ENCODE data around the gene BID.

BID gene

DNA sequence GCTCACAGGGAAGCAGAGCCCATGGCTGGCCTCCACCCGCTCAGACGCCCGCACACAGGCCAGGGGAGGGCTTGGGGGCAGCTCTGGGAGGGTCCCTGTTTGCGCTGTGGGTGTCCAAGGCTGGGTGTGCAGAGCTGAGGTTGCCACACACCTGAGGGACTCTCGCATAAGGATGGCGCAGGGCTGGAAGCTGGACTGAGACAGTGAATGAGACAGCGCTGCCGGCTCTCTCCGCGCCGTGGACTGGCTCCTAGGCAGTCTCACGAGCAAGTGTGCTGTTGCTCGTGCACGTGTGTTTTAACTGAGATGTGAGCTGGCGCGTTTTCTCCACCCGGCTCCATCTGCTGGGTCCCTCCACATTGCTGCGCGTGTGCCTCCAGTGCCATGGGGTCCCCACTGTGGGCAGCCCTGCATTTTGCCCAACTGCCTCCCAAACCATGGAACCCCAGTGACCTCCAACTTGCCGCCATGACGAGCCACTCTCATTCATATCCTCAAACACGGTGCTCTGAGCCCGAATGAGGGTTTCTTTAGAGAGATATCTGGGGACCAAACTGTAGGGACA is 4.2 kb upstream of the BID start:
- Histone ChIP-seq H4K20me1 (ENCODE audit: insufficient read depth, low read length) (no peaks in the 10 kb centered on the region), H2AFZ (ENCODE audit: low read length) (no peak overlapping the region), H3K9ac (ENCODE audit: low read length) (peak overlapping the region; percentile 91), H3K27ac (ENCODE audit: low read depth, low read length, poor library complexity, severe bottlenecking) (peak overlapping the region; percentile 82), H3K27me3 (ENCODE audit: insufficient read depth, low read length) (no peaks in the 10 kb centered on the region), H3K36me3 (ENCODE audit: insufficient read depth, low read length) (no peaks in the 10 kb centered on the region), H3K4me1 (ENCODE audit: insufficient read depth, low read length, severe bottlenecking) (peaks cover 73% of the 10 kb centered on the region), H3K79me2 (ENCODE audit: insufficient read depth, low read length) (no peaks in the 10 kb centered on the region), H3K4me3 (ENCODE audit: low read depth, low read length, poor library complexity, severe bottlenecking) (peak overlapping the region; percentile 75), H3K9me2 (ENCODE audit: low read depth, low read length) (no peaks in the 10 kb centered on the region), H3F3A (ENCODE audit: insufficient read depth, low read length) (peaks cover 3% of the 10 kb centered on the region; the same call in 1 of the 2 replicates), H3K9me3 (ENCODE audit: low read length) (no peaks in the 10 kb centered on the region), H3K4me2 (ENCODE audit: low read length) (peak overlapping the region; percentile 73)
- TF ChIP-seq, protein P1, sequence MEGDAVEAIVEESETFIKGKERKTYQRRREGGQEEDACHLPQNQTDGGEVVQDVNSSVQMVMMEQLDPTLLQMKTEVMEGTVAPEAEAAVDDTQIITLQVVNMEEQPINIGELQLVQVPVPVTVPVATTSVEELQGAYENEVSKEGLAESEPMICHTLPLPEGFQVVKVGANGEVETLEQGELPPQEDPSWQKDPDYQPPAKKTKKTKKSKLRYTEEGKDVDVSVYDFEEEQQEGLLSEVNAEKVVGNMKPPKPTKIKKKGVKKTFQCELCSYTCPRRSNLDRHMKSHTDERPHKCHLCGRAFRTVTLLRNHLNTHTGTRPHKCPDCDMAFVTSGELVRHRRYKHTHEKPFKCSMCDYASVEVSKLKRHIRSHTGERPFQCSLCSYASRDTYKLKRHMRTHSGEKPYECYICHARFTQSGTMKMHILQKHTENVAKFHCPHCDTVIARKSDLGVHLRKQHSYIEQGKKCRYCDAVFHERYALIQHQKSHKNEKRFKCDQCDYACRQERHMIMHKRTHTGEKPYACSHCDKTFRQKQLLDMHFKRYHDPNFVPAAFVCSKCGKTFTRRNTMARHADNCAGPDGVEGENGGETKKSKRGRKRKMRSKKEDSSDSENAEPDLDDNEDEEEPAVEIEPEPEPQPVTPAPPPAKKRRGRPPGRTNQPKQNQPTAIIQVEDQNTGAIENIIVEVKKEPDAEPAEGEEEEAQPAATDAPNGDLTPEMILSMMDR (IDR thresholded peaks at IDR 0.05; ENCODE audit: low read length), result no peak
- no peak for TF ChIP-seq EZH2 (IDR thresholded peaks at IDR 0.05; ENCODE audit: borderline replicate concordance, low read length)

DNA sequence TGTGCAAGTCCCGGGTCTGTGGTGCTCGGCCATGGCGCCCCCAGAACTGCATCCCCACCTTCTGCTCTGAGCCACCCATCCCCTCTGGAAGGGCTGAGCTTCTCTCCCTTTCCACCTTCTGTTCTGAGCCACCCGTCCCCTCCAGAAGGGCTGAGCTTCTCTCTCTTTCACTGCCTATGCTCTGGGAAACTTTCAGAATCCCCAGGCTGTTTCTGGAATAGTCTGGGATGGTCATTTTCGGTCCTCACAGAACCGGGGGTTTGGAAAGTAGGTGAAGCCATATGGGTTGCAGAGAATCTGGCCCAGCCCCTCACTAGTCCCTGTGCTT is 3.4 kb upstream of the BID start:
- Histone ChIP-seq H3K79me2 (ENCODE audit: insufficient read depth, low read length) (no peaks in the 10 kb centered on the region), H3K4me3 (ENCODE audit: low read depth, low read length, poor library complexity, severe bottlenecking) (peak overlapping the region; percentile 75), H3K9me2 (ENCODE audit: low read depth, low read length) (no peaks in the 10 kb centered on the region), H3K27ac (ENCODE audit: low read depth, low read length, poor library complexity, severe bottlenecking) (peak overlapping the region; percentile 82), H2AFZ (ENCODE audit: low read length) (no peak overlapping the region), H3K4me2 (ENCODE audit: low read length) (peak overlapping the region; percentile 73), H3K9me3 (ENCODE audit: low read length) (no peaks in the 10 kb centered on the region), H3K9ac (ENCODE audit: low read length) (peak overlapping the region; percentile 91), H3K36me3 (ENCODE audit: insufficient read depth, low read length) (no peaks in the 10 kb centered on the region), H3F3A (ENCODE audit: insufficient read depth, low read length) (peaks cover 3% of the 10 kb centered on the region; the same call in 1 of the 2 replicates), H3K27me3 (ENCODE audit: insufficient read depth, low read length) (no peaks in the 10 kb centered on the region), H3K4me1 (ENCODE audit: insufficient read depth, low read length, severe bottlenecking) (peaks cover 81% of the 10 kb centered on the region), H4K20me1 (ENCODE audit: insufficient read depth, low read length) (no peaks in the 10 kb centered on the region)
- TF ChIP-seq, protein P1 (IDR thresholded peaks at IDR 0.05; ENCODE audit: low read length), result no peak
- no peak for TF ChIP-seq EZH2 (IDR thresholded peaks at IDR 0.05; ENCODE audit: borderline replicate concordance, low read length)

- H4K20me1 ChIP-seq (ENCODE audit: insufficient read depth, low read length), result no peaks in the 10 kb centered on the region
Measured at GRCh38 chr22:17777005-17777716, 2.9 kb upstream of the BID start.

More at GRCh38 chr22:17777005-17777716, 2.9 kb upstream of the BID start:
- Histone ChIP-seq H3F3A (ENCODE audit: insufficient read depth, low read length) (peaks cover 3% of the 10 kb centered on the region; the same call in 1 of the 2 replicates), H3K36me3 (ENCODE audit: insufficient read depth, low read length) (no peaks in the 10 kb centered on the region; the same call in 1 of the 2 replicates), H3K4me3 (ENCODE audit: low read depth, low read length, poor library complexity, severe bottlenecking) (peak overlapping the region; percentile 75), H3K79me2 (ENCODE audit: insufficient read depth, low read length) (no peaks in the 10 kb centered on the region), H3K27me3 (ENCODE audit: insufficient read depth, low read length) (no peaks in the 10 kb centered on the region), H3K9me2 (ENCODE audit: low read depth, low read length) (no peaks in the 10 kb centered on the region), H3K27ac (ENCODE audit: low read depth, low read length, poor library complexity, severe bottlenecking) (peak overlapping the region; percentile 82), H3K4me1 (ENCODE audit: insufficient read depth, low read length, severe bottlenecking) (peaks cover 87% of the 10 kb centered on the region), H3K4me2 (ENCODE audit: low read length) (peak overlapping the region; percentile 73), H3K9ac (ENCODE audit: low read length) (peak overlapping the region; percentile 91), H3K9me3 (ENCODE audit: low read length) (no peaks in the 10 kb centered on the region), H2AFZ (ENCODE audit: low read length) (no peak overlapping the region)
- TF ChIP-seq, protein P1 (IDR thresholded peaks at IDR 0.05; ENCODE audit: low read length), result no peak
- TF ChIP-seq EZH2 (IDR thresholded peaks at IDR 0.05; ENCODE audit: borderline replicate concordance, low read length), result no peak
